Mesenchymal stem cell (in vitro differentiated cells and primary cell): ENCODE data around the gene SSBP2. TPM values are rescaled to one million over a fixed set of nuclear protein-coding genes. Genes with fewer than 3 reads are reported as not detected.

Experiments
- DNase-seq: peaks from one replicate; pipeline ENCODE4 v3.0.0-alpha.2; 2013
- H2AFZ ChIP-seq: one replicate; pipeline ENCODE4 v1.6.1; 2013; ENCODE audit warnings: low read depth, mild to moderate bottlenecking, control low read depth, inconsistent platforms, low read length, moderate library complexity
- H2AK5ac ChIP-seq: 2 replicates; pipeline ENCODE4 v1.6.1; 2013; ENCODE audit warnings: low read length, moderate library complexity, mild to moderate bottlenecking, inconsistent platforms; ENCODE audit not compliant: severe bottlenecking
- H2BK120ac ChIP-seq: one replicate; pipeline ENCODE4 v1.6.1; 2013; ENCODE audit warnings: low read depth, mild to moderate bottlenecking, inconsistent platforms, low read length, moderate library complexity
- H2BK12ac ChIP-seq, 2 experiments: one replicate each; pipeline ENCODE4 v1.6.1; 2013; ENCODE audit warnings: inconsistent platforms in 2 of 2, low read length in 2 of 2, mild to moderate bottlenecking in 2 of 2, moderate library complexity in 2 of 2, control low read depth in 1 of 2
- H2BK15ac ChIP-seq: one replicate; pipeline ENCODE4 v1.6.1; 2013; ENCODE audit warnings: mild to moderate bottlenecking, low read depth, inconsistent platforms; ENCODE audit not compliant: poor library complexity, severe bottlenecking
- H2BK5ac ChIP-seq: 2 replicates; pipeline ENCODE4 v1.6.1; 2013; ENCODE audit warnings: low read depth, mild to moderate bottlenecking, low read length, control low read depth, inconsistent platforms; ENCODE audit not compliant: poor library complexity, severe bottlenecking
- H3K14ac ChIP-seq, 2 experiments: one replicate each; pipeline ENCODE4 v1.6.1; 2013; ENCODE audit warnings: inconsistent platforms in 2 of 2, low read length in 2 of 2, control low read depth in 1 of 2, mild to moderate bottlenecking in 1 of 2, moderate library complexity in 1 of 2
- H3K18ac ChIP-seq, 2 experiments: one replicate each; pipeline ENCODE4 v1.6.1; 2013; ENCODE audit warnings: inconsistent platforms in 2 of 2, low read length in 2 of 2, control low read depth in 1 of 2, low read depth in 1 of 2, mild to moderate bottlenecking in 1 of 2
- H3K23ac ChIP-seq, 2 experiments: one replicate each; pipeline ENCODE4 v1.6.1; 2013; ENCODE audit warnings: inconsistent platforms in 2 of 2, low read length in 2 of 2, mild to moderate bottlenecking in 2 of 2, moderate library complexity in 2 of 2, control low read depth in 1 of 2
- H3K27ac ChIP-seq: 2 replicates; pipeline ENCODE4 v1.5.1; 2013; ENCODE audit warnings: mild to moderate bottlenecking, moderate library complexity, low read length, control low read depth, inconsistent platforms; ENCODE audit not compliant: poor library complexity, severe bottlenecking
- H3K27me3 ChIP-seq, 2 experiments: 2 replicates each; pipeline versions ENCODE4 v1.6.1 to v1.7.0; 2013; ENCODE audit warnings: low read length in 2 of 2, mild to moderate bottlenecking in 2 of 2, moderate library complexity in 2 of 2, control low read depth in 1 of 2, inconsistent platforms in 1 of 2; ENCODE audit not compliant: control insufficient read depth in 1 of 2, insufficient read depth in 1 of 2
- H3K36me3 ChIP-seq, 2 experiments: 2 replicates each; pipeline versions ENCODE4 v1.6.1 to v1.7.0; 2013; ENCODE audit warnings: low read length in 2 of 2, control low read depth in 1 of 2, inconsistent platforms in 1 of 2, low read depth in 1 of 2, mild to moderate bottlenecking in 1 of 2; ENCODE audit not compliant: insufficient read depth in 2 of 2, control insufficient read depth in 1 of 2
- H3K4ac ChIP-seq, 2 experiments: one replicate each; pipeline ENCODE4 v1.6.1; 2013; ENCODE audit warnings: inconsistent platforms in 2 of 2, low read length in 2 of 2, mild to moderate bottlenecking in 2 of 2, moderate library complexity in 2 of 2, control low read depth in 1 of 2, low read depth in 1 of 2
- H3K4me1 ChIP-seq: 2 replicates; pipeline ENCODE4 v1.6.1; 2013; ENCODE audit warnings: low read depth, low read length, control low read depth; ENCODE audit not compliant: control insufficient read depth, insufficient read depth
- H3K4me2 ChIP-seq: 2 replicates; pipeline ENCODE4 v1.6.1; 2013; ENCODE audit warnings: low read length, mild to moderate bottlenecking, inconsistent platforms; ENCODE audit not compliant: poor library complexity, severe bottlenecking
- H3K4me3 ChIP-seq, 2 experiments: 2 replicates each; pipeline versions ENCODE4 v1.5.1 to v1.7.0; 2013; ENCODE audit warnings: low read length in 2 of 2, mild to moderate bottlenecking in 2 of 2, control low read depth in 1 of 2, low read depth in 1 of 2; ENCODE audit not compliant: insufficient read depth in 1 of 2
- H3K79me1 ChIP-seq: replicated peaks from 2 replicates; pipeline ENCODE4 v1.6.1; 2013; ENCODE audit warnings: mild to moderate bottlenecking, control low read depth, low read length, inconsistent platforms; ENCODE audit not compliant: poor library complexity, severe bottlenecking
- H3K9ac ChIP-seq: 2 replicates; pipeline ENCODE4 v1.7.0; 2013; ENCODE audit warnings: mild to moderate bottlenecking, low read length, moderate library complexity
- H3K9me3 ChIP-seq: 2 replicates; pipeline ENCODE4 v1.7.0; 2013; ENCODE audit warnings: mild to moderate bottlenecking, low read length; ENCODE audit not compliant: control insufficient read depth
- H4K8ac ChIP-seq: one replicate; pipeline ENCODE4 v1.6.1; 2013; ENCODE audit warnings: inconsistent platforms, mild to moderate bottlenecking, low read length, moderate library complexity
- H4K91ac ChIP-seq: one replicate; pipeline ENCODE4 v1.6.1; 2013; ENCODE audit warnings: mild to moderate bottlenecking, low read length, inconsistent platforms
- WGBS: methylation state at CpG from one replicate; pipeline ENCODE4 v1.1.7; 2013; ENCODE audit warnings: mixed read lengths; 5-methylcytosine and 5-hydroxymethylcytosine counted together
- polyA plus RNA-seq, 2 experiments: library from polyadenylated mRNA; stranded (reverse); fragments of 200-250 nt; gene quantifications; one replicate each; pipeline ENCODE4 v1.2.3, GENCODE V29; 2013

Gene SSBP2
- polyA plus RNA-seq (2013, experiment 1 of 2) = 18.3 TPM
- polyA plus RNA-seq (2013, experiment 2 of 2) = 17.5 TPM

GRCh38 chr5:81751009-81751835, at the start of gene SSBP2:
Gene SSBP2, minus strand, starts transcription at chr5:81751097. Its CDS starts 55 bp downstream, at chr5:81751042.
- under 1% methylated on average over 63 of the region's 73 CpGs for WGBS
- Histone ChIP-seq H3K4me3 (peak within 1 kb of the TSS; percentile 85 to 93), H2BK15ac (peak within 1 kb of the TSS; percentile 99), H3K27ac (peak within 1 kb of the TSS; percentile 92), H3K36me3 (no peaks in the 10 kb centered on the region), H3K9ac (peak within 1 kb of the TSS; percentile 93), H3K18ac (peak within 1 kb of the TSS; percentile 98), H3K27me3 (no peaks in the 10 kb centered on the region), H3K79me1 (peaks cover 3% of the 10 kb centered on the region), H3K23ac (peak within 1 kb of the TSS in 1 of 2 experiments; percentile 83), H2BK120ac (peak within 1 kb of the TSS; percentile 100), H3K4me1 (peaks cover 4% of the 10 kb centered on the region), H3K4ac (peak within 1 kb of the TSS; percentile 97 to 100), H2AFZ (peak within 1 kb of the TSS; percentile 83), H2AK5ac (peak within 1 kb of the TSS; percentile 50), H4K91ac (peak within 1 kb of the TSS; percentile 100), H2BK5ac (peak within 1 kb of the TSS; percentile 93), H3K4me2 (peak within 1 kb of the TSS; percentile 93), H2BK12ac (peak within 1 kb of the TSS; percentile 50 to 83), H3K14ac (peak within 1 kb of the TSS; percentile 74 to 90), H3K9me3 (no peaks in the 10 kb centered on the region), H4K8ac (peak within 1 kb of the TSS; percentile 100)
- DNase-seq = peak; percentile 99

DNA sequence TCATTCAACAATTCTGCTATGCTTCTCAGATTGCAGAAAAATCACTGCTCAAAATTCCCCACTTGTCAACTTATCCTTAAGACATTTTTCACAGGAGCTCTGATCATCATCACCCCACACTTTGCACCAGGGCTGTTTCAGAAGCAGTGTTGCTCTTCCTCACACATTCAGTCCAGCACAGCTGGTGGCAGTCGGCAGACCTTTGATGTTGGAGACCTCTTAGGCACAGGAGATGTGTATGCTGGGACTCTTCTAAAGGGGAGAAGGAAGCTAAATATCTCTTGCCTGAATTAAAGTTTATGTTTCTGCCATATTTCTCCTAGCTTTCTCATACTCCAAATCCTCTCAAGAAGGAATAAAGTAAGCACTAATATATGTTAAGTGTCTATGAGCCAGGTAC, 44.8 kb upstream of the SSBP2 start:
- H2AFZ ChIP-seq = no peak overlapping the region
- H4K8ac ChIP-seq = no peak overlapping the region
- no peak overlapping the region for H2BK15ac ChIP-seq
- H2BK120ac ChIP-seq = no peak overlapping the region
- H3K27me3 ChIP-seq = no peaks in the 10 kb centered on the region
- H3K14ac ChIP-seq = no peak overlapping the region
- no peak overlapping the region for H3K9ac ChIP-seq
- no peak for DNase-seq
- H3K79me1 ChIP-seq = no peaks in the 10 kb centered on the region
- H3K4me2 ChIP-seq = no peak overlapping the region
- H3K9me3 ChIP-seq = no peaks in the 10 kb centered on the region
- H3K4ac ChIP-seq = no peak overlapping the region
- no peak overlapping the region for H2BK5ac ChIP-seq
- H3K4me3 ChIP-seq = no peak overlapping the region
- H3K36me3 ChIP-seq = no peaks in the 10 kb centered on the region
- H4K91ac ChIP-seq = no peak overlapping the region
- no peak overlapping the region for H2AK5ac ChIP-seq
- no peaks in the 10 kb centered on the region for H3K4me1 ChIP-seq
- H3K27ac ChIP-seq = no peak overlapping the region
- WGBS = no CpG with 5 or more reads among the region's 1 CpG
- H2BK12ac ChIP-seq = no peak overlapping the region
- H3K18ac ChIP-seq = no peak overlapping the region
- H3K23ac ChIP-seq = no peak overlapping the region

DNA sequence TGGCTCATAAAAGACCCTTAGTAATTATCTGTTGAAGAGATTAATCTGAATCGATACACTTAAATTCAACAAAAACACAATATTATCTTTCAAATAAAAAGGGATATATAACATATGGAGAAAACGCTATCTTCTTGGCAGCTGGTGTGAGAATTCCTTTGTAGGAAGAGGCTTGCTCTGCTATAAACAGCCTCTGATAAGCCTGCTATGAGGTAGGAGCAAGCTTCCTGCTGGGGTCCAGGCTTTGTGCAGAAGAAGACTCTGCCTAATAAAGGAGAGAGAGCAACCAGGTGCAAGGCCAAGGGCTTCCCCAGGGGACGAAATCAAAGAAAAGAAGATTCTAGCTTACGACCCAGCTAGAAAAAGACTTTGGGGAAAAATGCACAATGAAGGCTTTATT, 43.3 kb upstream of the SSBP2 start:
- Histone ChIP-seq H4K91ac (no peak overlapping the region), H2BK5ac (no peak overlapping the region), H3K4me2 (no peak overlapping the region), H3K27ac (no peak overlapping the region), H2BK15ac (no peak overlapping the region), H4K8ac (no peak overlapping the region), H2AFZ (no peak overlapping the region), H2BK12ac (no peak overlapping the region), H3K23ac (no peak overlapping the region), H3K36me3 (no peaks in the 10 kb centered on the region), H3K14ac (no peak overlapping the region), H3K79me1 (no peaks in the 10 kb centered on the region), H3K9ac (no peak overlapping the region), H2BK120ac (no peak overlapping the region), H3K4me1 (no peaks in the 10 kb centered on the region), H3K27me3 (no peaks in the 10 kb centered on the region), H3K4ac (no peak overlapping the region), H3K9me3 (no peaks in the 10 kb centered on the region), H2AK5ac (no peak overlapping the region), H3K18ac (no peak overlapping the region), H3K4me3 (no peak overlapping the region)
- DNase-seq = no peak
- WGBS = 76% methylated on average over 3 of the region's 4 CpGs

DNA sequence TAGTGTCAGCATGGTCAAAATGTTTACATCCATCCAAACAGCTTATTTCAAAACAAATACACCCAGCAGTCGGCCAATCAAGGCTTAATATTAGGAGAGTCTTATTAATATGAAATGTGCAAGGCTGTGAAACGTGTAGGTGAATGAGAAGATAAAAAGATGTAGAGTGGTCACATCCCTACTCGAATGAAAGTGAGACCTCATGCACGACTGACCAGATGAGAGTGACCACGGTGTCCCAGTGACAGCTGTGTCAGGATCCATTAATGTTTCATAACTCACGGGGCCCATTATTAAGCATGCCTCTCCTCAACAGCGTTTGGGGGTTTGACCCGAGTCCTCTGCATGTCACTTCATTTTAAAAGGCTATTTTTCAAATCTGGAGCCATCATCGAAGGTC, 39.4 kb upstream of the SSBP2 start:
- H4K8ac ChIP-seq = no peak overlapping the region
- H2BK5ac ChIP-seq = no peak overlapping the region
- no peaks in the 10 kb centered on the region for H3K79me1 ChIP-seq
- 91% methylated on average over 6 of the region's 9 CpGs for WGBS
- H2AFZ ChIP-seq = no peak overlapping the region
- DNase-seq = no peak
- no peaks in the 10 kb centered on the region for H3K4me1 ChIP-seq
- no peak overlapping the region for H4K91ac ChIP-seq
- H3K14ac ChIP-seq = no peak overlapping the region
- no peak overlapping the region for H3K23ac ChIP-seq
- H2AK5ac ChIP-seq = no peak overlapping the region
- H2BK120ac ChIP-seq = no peak overlapping the region
- no peak overlapping the region for H3K27ac ChIP-seq
- H3K36me3 ChIP-seq = no peaks in the 10 kb centered on the region
- H3K4me3 ChIP-seq = no peak overlapping the region
- H2BK12ac ChIP-seq = no peak overlapping the region
- no peak overlapping the region for H2BK15ac ChIP-seq
- H3K27me3 ChIP-seq = no peaks in the 10 kb centered on the region
- no peaks in the 10 kb centered on the region for H3K9me3 ChIP-seq
- no peak overlapping the region for H3K9ac ChIP-seq
- no peak overlapping the region for H3K18ac ChIP-seq
- H3K4ac ChIP-seq = no peak overlapping the region
- no peak overlapping the region for H3K4me2 ChIP-seq
